Progenitor cell of endocrine pancreas (in vitro differentiated cells): ENCODE data around the gene RBL2. TPM values are rescaled to one million over a fixed set of nuclear protein-coding genes. Genes with fewer than 3 reads are reported as not detected.

Source experiments
- DNase-seq: peaks from one replicate; pipeline ENCODE4 v3.0.0; 2021; ENCODE audit warnings: low spot score; ENCODE audit not compliant: unreplicated experiment
- H3K27ac Mint-ChIP-seq: 2 replicates; pipeline ENCODE4 v1.8.0; 2021; ENCODE audit warnings: mild to moderate bottlenecking, moderate library complexity, mixed read lengths
- H3K27me3 Mint-ChIP-seq: 2 replicates; pipeline ENCODE4 v1.8.0; 2021; ENCODE audit warnings: mixed read lengths
- H3K36me3 Mint-ChIP-seq: 2 replicates; pipeline ENCODE4 v1.8.0; 2022; ENCODE audit warnings: mixed read lengths; ENCODE audit not compliant: insufficient read depth
- H3K4me1 Mint-ChIP-seq: 2 replicates; pipeline ENCODE4 v1.8.0; 2021; ENCODE audit warnings: low read depth, mixed read lengths
- H3K4me3 Mint-ChIP-seq: 2 replicates; pipeline ENCODE4 v1.8.0; 2021; ENCODE audit warnings: low read depth, mild to moderate bottlenecking, moderate library complexity, mixed read lengths
- H3K9me3 Mint-ChIP-seq: 2 replicates; pipeline ENCODE4 v1.8.0; 2021; ENCODE audit warnings: low read depth, mixed read lengths
- CTCF ChIP-seq: fragments of 200-600 bp; sonication (generic); IDR thresholded peaks from one replicate; pipeline ENCODE4 v1.5.0; 2021; ENCODE audit warnings: antibody characterized with exemption, mild to moderate bottlenecking; ENCODE audit not compliant: unreplicated experiment
- total RNA-seq: library from RNA; stranded (reverse); gene quantifications from 2 replicates; pipeline ENCODE4 v1.2.1, GENCODE V29; 2021

RBL2 gene
- total RNA-seq, 1 donor from 2014 or later: 37.7 TPM

- Mint-ChIP-seq H3K36me3 (no peaks in the 10 kb centered on the region), H3K4me1 (peaks cover 24% of the 10 kb centered on the region), H3K27me3 (no peaks in the 10 kb centered on the region), H3K4me3 (peak overlapping the region; percentile 87), H3K27ac (peak overlapping the region; percentile 98), H3K9me3 (no peaks in the 10 kb centered on the region)
- TF ChIP-seq CTCF: no peak
- no peak for DNase-seq
Measured at GRCh38 chr16:53504665-53505064, 70.4 kb downstream of the RBL2 start.

GRCh38 chr16:53506254-53506653 lies 72.0 kb downstream of the RBL2 start:
- Mint-ChIP-seq H3K4me3 (no peak overlapping the region), H3K27ac (no peak overlapping the region), H3K4me1 (peaks cover 26% of the 10 kb centered on the region), H3K27me3 (no peaks in the 10 kb centered on the region), H3K9me3 (no peaks in the 10 kb centered on the region), H3K36me3 (no peaks in the 10 kb centered on the region)
- TF ChIP-seq CTCF: no peak
- no peak for DNase-seq

- Mint-ChIP-seq H3K27ac (no peak overlapping the region), H3K9me3 (no peaks in the 10 kb centered on the region), H3K27me3 (no peaks in the 10 kb centered on the region), H3K36me3 (no peaks in the 10 kb centered on the region), H3K4me1 (peaks cover 25% of the 10 kb centered on the region), H3K4me3 (no peak overlapping the region)
- no peak for DNase-seq
- TF ChIP-seq CTCF: no peak
Measured at GRCh38 chr16:53507464-53508179, 73.4 kb downstream of the RBL2 start.

GRCh38 chr16:53509906-53510703 lies 75.8 kb downstream of the RBL2 start:
- Mint-ChIP-seq H3K4me1 (peaks cover 17% of the 10 kb centered on the region), H3K36me3 (peaks cover 3% of the 10 kb centered on the region), H3K27me3 (no peaks in the 10 kb centered on the region), H3K9me3 (peaks cover 3% of the 10 kb centered on the region), H3K4me3 (no peak overlapping the region), H3K27ac (peak overlapping the region; percentile 84)
- TF ChIP-seq CTCF: peak; percentile 96
- DNase-seq: peak; percentile 24

GRCh38 chr16:53510704-53511070 lies 76.4 kb downstream of the RBL2 start:
- Mint-ChIP-seq H3K27ac (peak overlapping the region; percentile 84), H3K36me3 (peaks cover 3% of the 10 kb centered on the region), H3K9me3 (peaks cover 3% of the 10 kb centered on the region), H3K27me3 (no peaks in the 10 kb centered on the region), H3K4me1 (peaks cover 17% of the 10 kb centered on the region), H3K4me3 (no peak overlapping the region)
- DNase-seq: no peak
- no peak for TF ChIP-seq CTCF
